Tracheal epithelial cell (primary cell): ENCODE measurements around the gene MAN1C1. TPM values are rescaled to one million over a fixed set of nuclear protein-coding genes. Genes with fewer than 3 reads are reported as not detected.

Experiments used
- total RNA-seq: library from RNA; depleted of rRNA; stranded (reverse); fragments of >200 nt; gene quantifications from 2 replicates; pipeline ENCODE4 v1.2.1, GENCODE V29; 2014

Gene MAN1C1
- under 0.01 and 0.64 TPM in 2 replicates for total RNA-seq

GRCh38 chr1:25616095-25616986, at the start of gene MAN1C1:
TSS of gene MAN1C1 (plus strand) at chr1:25616791. CDS start at chr1:25617798, 1,007 bp downstream.

GRCh38 chr1:25799935-25800702, 183.5 kb downstream of the MAN1C1 start, which contains the start of gene SELENON:
TSS of gene SELENON (plus strand) at chr1:25800193. CDS start at chr1:25800231, 38 bp downstream.

GRCh38 chr1:25819491-25820246, 203.1 kb downstream of the MAN1C1 start, which contains the start of gene MTFR1L:
TSS of gene MTFR1L (plus strand) at chr1:25819954. CDS start at chr1:25823105, 3,151 bp downstream.

Other genes starting within 250 kb of the MAN1C1 start
- gene RHCE, start 196.0 kb upstream of the MAN1C1 start, total RNA-seq, result 0.48 and 3.6 TPM in 2 replicates
- gene MACO1, start 185.9 kb upstream of the MAN1C1 start, total RNA-seq, result 16.4 and 16.6 TPM in 2 replicates
- 8.9 and 30.7 TPM in 2 replicates for gene LDLRAP1, start 73.2 kb upstream of the MAN1C1 start, total RNA-seq
- gene SELENON, start 183.4 kb downstream of the MAN1C1 start, total RNA-seq, result 9.2 and 11.9 TPM in 2 replicates
- gene MTFR1L, start 203.2 kb downstream of the MAN1C1 start, total RNA-seq, result 19.5 and 24.3 TPM in 2 replicates
- 2.2 and 2.8 TPM in 2 replicates for gene AUNIP, start 242.7 kb downstream of the MAN1C1 start, total RNA-seq